WTC11 (cell line): ENCODE results near the gene ERFL. TPM values are rescaled to one million over a fixed set of nuclear protein-coding genes. Genes with fewer than 3 reads are reported as not detected.

Experiments used
- ATAC-seq: fragments of 200-7000 bp; cut with Tn5 transposase; 2 replicates; pipeline ENCODE4 v1.10.0; 2021; ENCODE audit warnings: mild to moderate bottlenecking, moderate library complexity
- CTCF ChIA-PET: fragments of 300-600 bp; sonication (Branson Sonifier 250); formaldehyde crosslinking; loops from one replicate; lab custom pipeline; 2021; ENCODE audit warnings: antibody characterized with exemption; lab: Charles Lee
- POLR2A ChIA-PET: fragments of 350-600 bp; sonication (Branson Sonifier 250); formaldehyde crosslinking; loops from one replicate; lab custom pipeline; 2021; ENCODE audit warnings: antibody characterized with exemption; lab: Charles Lee
- DNase-seq: peaks from one replicate; pipeline ENCODE4 v3.0.0; 2021; ENCODE audit warnings: low spot score
- H3K27ac Mint-ChIP-seq: 2 replicates; pipeline ENCODE4 v1.8.0; 2021; ENCODE audit warnings: mixed read lengths
- H3K27me3 Mint-ChIP-seq: 2 replicates; pipeline ENCODE4 v1.8.0; 2021; ENCODE audit warnings: low read depth, mild to moderate bottlenecking, moderate library complexity, mixed read lengths
- H3K36me3 Mint-ChIP-seq: 2 replicates; pipeline ENCODE4 v1.8.0; 2021; ENCODE audit warnings: mixed read lengths
- H3K4me1 Mint-ChIP-seq: 2 replicates; pipeline ENCODE4 v1.8.0; 2022; ENCODE audit warnings: mixed read lengths
- H3K4me3 Mint-ChIP-seq: 2 replicates; pipeline ENCODE4 v1.8.0; 2021; ENCODE audit warnings: mild to moderate bottlenecking, moderate library complexity, mixed read lengths
- H3K9me3 Mint-ChIP-seq: 2 replicates; pipeline ENCODE4 v1.8.0; 2021; ENCODE audit warnings: mixed read lengths
- ATF6 ChIP-seq: sonication (generic); formaldehyde crosslinking; IDR thresholded peaks from 2 replicates; pipeline ENCODE4 v1.8.1; 2023; ENCODE audit warnings: mild to moderate bottlenecking, missing genetic modification reagents
- ERG ChIP-seq: fragments of 250-450 bp; sonication (Bioruptor Pico); IDR thresholded peaks from 2 replicates; pipeline ENCODE4 v1.8.0; 2021; ENCODE audit warnings: mild to moderate bottlenecking
- HMGXB4 ChIP-seq: sonication (generic); formaldehyde crosslinking; IDR thresholded peaks from 2 replicates; pipeline ENCODE4 v1.8.1; 2023; ENCODE audit warnings: mild to moderate bottlenecking, moderate library complexity, missing genetic modification reagents
- IRF1 ChIP-seq: sonication (generic); formaldehyde crosslinking; IDR thresholded peaks from 2 replicates; pipeline ENCODE4 v1.8.0; 2023; ENCODE audit warnings: missing genetic modification reagents
- IRF2 ChIP-seq: sonication (generic); formaldehyde crosslinking; IDR thresholded peaks from 2 replicates; pipeline ENCODE4 v1.8.0; 2022; ENCODE audit warnings: low read depth, missing genetic modification reagents, borderline replicate concordance
- NFATC4 ChIP-seq: fragments of 250-450 bp; sonication (Bioruptor Pico); IDR thresholded peaks from 2 replicates; pipeline ENCODE4 v1.9.0; 2021; ENCODE audit warnings: mild to moderate bottlenecking
- NR1H2 ChIP-seq: sonication (generic); formaldehyde crosslinking; IDR thresholded peaks from 2 replicates; pipeline ENCODE4 v1.9.0; 2021; ENCODE audit warnings: mild to moderate bottlenecking, moderate library complexity, missing genetic modification reagents
- ZNF121 ChIP-seq: sonication (generic); formaldehyde crosslinking; IDR thresholded peaks from 2 replicates; pipeline ENCODE4 v1.8.0; 2023; ENCODE audit warnings: missing genetic modification reagents
- ZNF138 ChIP-seq: sonication (generic); formaldehyde crosslinking; conservative IDR thresholded peaks from 2 replicates; pipeline ENCODE4 v1.8.1; 2022; ENCODE audit warnings: mild to moderate bottlenecking, moderate library complexity, missing genetic modification reagents
- ZNF219 ChIP-seq: sonication (generic); formaldehyde crosslinking; IDR thresholded peaks from 2 replicates; pipeline ENCODE4 v1.8.0; 2023; ENCODE audit warnings: missing genetic modification reagents, mild to moderate bottlenecking, borderline replicate concordance
- ZNF263 ChIP-seq: sonication (generic); formaldehyde crosslinking; IDR thresholded peaks from 2 replicates; pipeline ENCODE4 v1.8.1; 2022; ENCODE audit warnings: low read depth, mild to moderate bottlenecking, moderate library complexity, missing genetic modification reagents
- total RNA-seq: library from RNA; stranded (reverse); gene quantifications from 3 replicates; pipeline ENCODE4 v1.2.3, GENCODE V29; 2021
- TF ChIP-seq, protein P1 (sequence below): sonication (generic); formaldehyde crosslinking; IDR thresholded peaks from 2 replicates; pipeline ENCODE4 v1.8.1; 2022; ENCODE audit warnings: low read depth, missing genetic modification reagents, borderline replicate concordance
- TF ChIP-seq, protein P2 (sequence below): fragments of 200-600 bp; IDR thresholded peaks from 2 replicates; pipeline ENCODE4 v1.8.0; 2022; ENCODE audit warnings: antibody characterized with exemption
- TF ChIP-seq, protein P3 (sequence below): fragments of 250-450 bp; sonication (Bioruptor Pico); conservative IDR thresholded peaks from 2 replicates; pipeline ENCODE4 v1.9.0; 2021; ENCODE audit warnings: mild to moderate bottlenecking

The ERFL gene
- total RNA-seq, 1 experiment from 2014 or later = 0.31 TPM

GRCh38 chr19:41956621-41957020, 28.4 kb upstream of the ERFL start (continued):
- TF ChIP-seq IRF2 = no peak
- TF ChIP-seq ATF6 = no peak
- TF ChIP-seq NFATC4 (CRISPR knock-in tag) = no peak
- TF ChIP-seq HMGXB4 = no peak
- TF ChIP-seq NR1H2 (CRISPR knock-in tag) = no peak
- TF ChIP-seq ERG (CRISPR knock-in tag) = no peak
- no peak for TF ChIP-seq IRF1
- TF ChIP-seq, protein P1, sequence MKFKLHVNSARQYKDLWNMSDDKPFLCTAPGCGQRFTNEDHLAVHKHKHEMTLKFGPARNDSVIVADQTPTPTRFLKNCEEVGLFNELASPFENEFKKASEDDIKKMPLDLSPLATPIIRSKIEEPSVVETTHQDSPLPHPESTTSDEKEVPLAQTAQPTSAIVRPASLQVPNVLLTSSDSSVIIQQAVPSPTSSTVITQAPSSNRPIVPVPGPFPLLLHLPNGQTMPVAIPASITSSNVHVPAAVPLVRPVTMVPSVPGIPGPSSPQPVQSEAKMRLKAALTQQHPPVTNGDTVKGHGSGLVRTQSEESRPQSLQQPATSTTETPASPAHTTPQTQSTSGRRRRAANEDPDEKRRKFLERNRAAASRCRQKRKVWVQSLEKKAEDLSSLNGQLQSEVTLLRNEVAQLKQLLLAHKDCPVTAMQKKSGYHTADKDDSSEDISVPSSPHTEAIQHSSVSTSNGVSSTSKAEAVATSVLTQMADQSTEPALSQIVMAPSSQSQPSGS (CRISPR knock-in tag) = no peak

DNA sequence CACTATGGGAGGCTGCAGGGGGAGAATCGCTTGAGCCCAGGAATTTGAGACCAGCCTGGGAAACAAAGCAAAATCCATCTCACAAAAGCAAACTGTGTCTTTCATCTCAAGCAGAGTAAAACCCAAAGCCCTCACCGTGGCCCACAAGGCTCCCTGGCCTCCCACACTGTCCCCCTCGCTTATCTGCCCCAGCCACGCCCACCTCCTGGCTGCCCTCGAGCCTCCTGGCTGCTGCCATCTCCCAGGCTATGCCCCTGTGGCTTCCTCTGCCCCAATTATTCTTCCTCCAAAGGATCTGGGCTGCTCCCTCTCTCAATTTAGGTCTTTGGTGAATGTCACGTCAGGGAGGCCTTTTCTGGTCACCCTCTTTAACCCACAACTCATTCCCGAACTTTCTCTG, 27.3 kb upstream of the ERFL start:
- POLR2A ChIA-PET = no interaction called here

More for the DNA sequence above, 27.3 kb upstream of the ERFL start:
- Mint-ChIP-seq H3K27me3 (peaks cover 2% of the 10 kb centered on the region), H3K4me3 (no peak overlapping the region), H3K4me1 (peaks cover 18% of the 10 kb centered on the region), H3K27ac (no peak overlapping the region), H3K9me3 (no peaks in the 10 kb centered on the region), H3K36me3 (no peaks in the 10 kb centered on the region; the same call in 1 of the 2 replicates)
- ATAC-seq (no peak), DNase-seq (no peak)
- TF ChIP-seq, protein P2, sequence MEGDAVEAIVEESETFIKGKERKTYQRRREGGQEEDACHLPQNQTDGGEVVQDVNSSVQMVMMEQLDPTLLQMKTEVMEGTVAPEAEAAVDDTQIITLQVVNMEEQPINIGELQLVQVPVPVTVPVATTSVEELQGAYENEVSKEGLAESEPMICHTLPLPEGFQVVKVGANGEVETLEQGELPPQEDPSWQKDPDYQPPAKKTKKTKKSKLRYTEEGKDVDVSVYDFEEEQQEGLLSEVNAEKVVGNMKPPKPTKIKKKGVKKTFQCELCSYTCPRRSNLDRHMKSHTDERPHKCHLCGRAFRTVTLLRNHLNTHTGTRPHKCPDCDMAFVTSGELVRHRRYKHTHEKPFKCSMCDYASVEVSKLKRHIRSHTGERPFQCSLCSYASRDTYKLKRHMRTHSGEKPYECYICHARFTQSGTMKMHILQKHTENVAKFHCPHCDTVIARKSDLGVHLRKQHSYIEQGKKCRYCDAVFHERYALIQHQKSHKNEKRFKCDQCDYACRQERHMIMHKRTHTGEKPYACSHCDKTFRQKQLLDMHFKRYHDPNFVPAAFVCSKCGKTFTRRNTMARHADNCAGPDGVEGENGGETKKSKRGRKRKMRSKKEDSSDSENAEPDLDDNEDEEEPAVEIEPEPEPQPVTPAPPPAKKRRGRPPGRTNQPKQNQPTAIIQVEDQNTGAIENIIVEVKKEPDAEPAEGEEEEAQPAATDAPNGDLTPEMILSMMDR = no peak
- TF ChIP-seq ZNF219 (CRISPR knock-in tag) (no peak), ZNF138 (no peak), ZNF263 (CRISPR knock-in tag) (no peak), ZNF121 (CRISPR knock-in tag) (no peak), ERG (CRISPR knock-in tag) (no peak)
- TF ChIP-seq, protein P3, sequence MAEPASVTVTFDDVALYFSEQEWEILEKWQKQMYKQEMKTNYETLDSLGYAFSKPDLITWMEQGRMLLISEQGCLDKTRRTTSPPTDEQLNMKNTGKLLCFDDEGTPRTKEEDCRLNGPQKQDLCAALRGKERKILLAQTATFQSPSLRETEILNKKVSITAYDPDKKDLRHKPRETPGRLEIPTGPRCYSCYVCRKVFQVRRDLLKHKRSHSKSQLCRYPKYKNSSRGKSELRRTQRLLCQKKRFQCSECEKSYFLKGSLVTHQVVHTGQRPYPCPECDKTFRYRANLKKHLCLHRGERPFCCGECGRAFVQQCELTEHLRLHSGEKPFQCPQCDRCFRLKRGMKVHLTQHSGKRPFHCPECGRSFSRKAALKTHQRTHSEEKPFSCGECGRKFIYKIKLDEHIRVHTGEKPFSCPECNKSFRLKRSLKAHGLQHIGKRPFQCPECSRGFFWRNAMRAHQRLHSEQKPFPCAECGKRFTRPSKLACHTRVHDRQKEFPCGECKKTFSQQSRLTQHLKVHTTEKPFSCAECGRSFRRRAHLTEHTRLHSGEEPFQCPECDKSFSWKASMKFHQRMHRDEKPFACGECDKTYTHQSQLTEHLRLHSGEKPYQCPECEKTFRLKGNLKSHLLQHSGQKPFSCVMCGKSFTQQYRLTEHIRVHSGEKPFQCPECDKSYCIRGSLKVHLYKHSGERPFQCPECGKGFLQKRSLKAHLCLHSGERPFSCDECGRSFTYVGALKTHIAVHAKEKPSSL = no peak
- CTCF ChIA-PET = no interaction called here
